Nephron (organoid): ENCODE data around the gene PTPRD.
"Not testable (repeated sequence)": the region's sequence is repeated elsewhere in the genome, so short reads cannot be mapped to it uniquely, and the experiment has no call there.

Source experiments
- H3K27ac Mint-ChIP-seq, 3 experiments: 2 replicates each; pipeline ENCODE4 v1.8.0; 2020; ENCODE audit warnings: mixed read lengths in 3 of 3, mild to moderate bottlenecking in 2 of 3, moderate library complexity in 1 of 3
- H3K27me3 Mint-ChIP-seq: 2 replicates; pipeline ENCODE4 v1.8.0; 2021; ENCODE audit warnings: low read depth, mild to moderate bottlenecking, moderate library complexity, mixed read lengths
- H3K36me3 Mint-ChIP-seq: 2 replicates; pipeline ENCODE4 v1.8.0; 2020; ENCODE audit warnings: low read depth, mixed read lengths
- H3K4me1 Mint-ChIP-seq: 2 replicates; pipeline ENCODE4 v1.8.0; 2020; ENCODE audit warnings: mixed read lengths
- H3K4me3 Mint-ChIP-seq, 3 experiments: 2 replicates each; pipeline ENCODE4 v1.8.0; 2020; ENCODE audit warnings: mild to moderate bottlenecking in 3 of 3, mixed read lengths in 3 of 3, moderate library complexity in 2 of 3
- H3K9me3 Mint-ChIP-seq: 2 replicates; pipeline ENCODE4 v1.8.0; 2020; ENCODE audit warnings: mixed read lengths
- CTCF ChIP-seq, 3 experiments: fragments of 200-600 bp; sonication (generic); IDR thresholded peaks; one replicate each; pipeline ENCODE4 v1.5.0; 2021; ENCODE audit warnings: antibody characterized with exemption in 3 of 3; ENCODE audit not compliant: unreplicated experiment in 3 of 3

The PTPRD gene

GRCh38 chr9:9061627-9062026, 1551.2 kb downstream of the PTPRD start:
- H3K4me1 Mint-ChIP-seq = no peaks in the 10 kb centered on the region
- H3K27ac Mint-ChIP-seq = no peak overlapping the region
- no peaks in the 10 kb centered on the region for H3K9me3 Mint-ChIP-seq
- no peaks in the 10 kb centered on the region for H3K27me3 Mint-ChIP-seq
- H3K4me3 Mint-ChIP-seq = no peak overlapping the region
- TF ChIP-seq CTCF (IDR thresholded peaks at IDR 0.05; ENCODE audit: unreplicated experiment in 3 of 3) = no peak
- no peaks in the 10 kb centered on the region for H3K36me3 Mint-ChIP-seq

- H3K4me3 Mint-ChIP-seq = no peak overlapping the region
- no peak overlapping the region for H3K27ac Mint-ChIP-seq
- H3K27me3 Mint-ChIP-seq = no peaks in the 10 kb centered on the region
- H3K36me3 Mint-ChIP-seq = no peaks in the 10 kb centered on the region
- H3K4me1 Mint-ChIP-seq = no peaks in the 10 kb centered on the region
- TF ChIP-seq CTCF (IDR thresholded peaks at IDR 0.05; ENCODE audit: unreplicated experiment in 3 of 3) = no peak
- H3K9me3 Mint-ChIP-seq = no peaks in the 10 kb centered on the region
Observed at GRCh38 chr9:9054354-9054992, 1558.3 kb downstream of the PTPRD start.

- H3K4me3 Mint-ChIP-seq = no peak overlapping the region
- TF ChIP-seq CTCF (IDR thresholded peaks at IDR 0.05; ENCODE audit: unreplicated experiment in 3 of 3) = no peak
- peaks cover 16% of the 10 kb centered on the region for H3K4me1 Mint-ChIP-seq
- no peaks in the 10 kb centered on the region for H3K9me3 Mint-ChIP-seq
- H3K27me3 Mint-ChIP-seq = no peaks in the 10 kb centered on the region
- peak overlapping the region in 2 of 3 experiments; percentile 16 to 46 for H3K27ac Mint-ChIP-seq
- H3K36me3 Mint-ChIP-seq = no peaks in the 10 kb centered on the region
Observed at GRCh38 chr9:9045572-9045971, 1567.2 kb downstream of the PTPRD start.

GRCh38 chr9:9045072-9045471, 1567.7 kb downstream of the PTPRD start:
- no peak overlapping the region for H3K4me3 Mint-ChIP-seq
- H3K9me3 Mint-ChIP-seq = no peaks in the 10 kb centered on the region
- no peaks in the 10 kb centered on the region for H3K36me3 Mint-ChIP-seq
- peaks cover 16% of the 10 kb centered on the region for H3K4me1 Mint-ChIP-seq
- H3K27me3 Mint-ChIP-seq = no peaks in the 10 kb centered on the region
- no peak for TF ChIP-seq CTCF (IDR thresholded peaks at IDR 0.05; ENCODE audit: unreplicated experiment in 3 of 3)
- peak overlapping the region in 2 of 3 experiments; percentile 16 to 46 for H3K27ac Mint-ChIP-seq

- H3K27me3 Mint-ChIP-seq = not testable (repeated sequence)
Observed at GRCh38 chr9:9043788-9044187, 1569.0 kb downstream of the PTPRD start.

GRCh38 chr9:9041756-9042155, 1571.0 kb downstream of the PTPRD start:
- peaks cover 16% of the 10 kb centered on the region for H3K4me1 Mint-ChIP-seq
- no peak for TF ChIP-seq CTCF (IDR thresholded peaks at IDR 0.05; ENCODE audit: unreplicated experiment in 3 of 3)
- H3K36me3 Mint-ChIP-seq = no peaks in the 10 kb centered on the region
- H3K9me3 Mint-ChIP-seq = no peaks in the 10 kb centered on the region
- no peak overlapping the region for H3K27ac Mint-ChIP-seq
- H3K4me3 Mint-ChIP-seq = no peak overlapping the region
- no peaks in the 10 kb centered on the region for H3K27me3 Mint-ChIP-seq

More at GRCh38 chr9:9043788-9044187, 1569.0 kb downstream of the PTPRD start:
- H3K36me3 Mint-ChIP-seq, H3K27ac Mint-ChIP-seq, H3K9me3 Mint-ChIP-seq, H3K4me3 Mint-ChIP-seq: not testable (repeated sequence)
- H3K4me1 Mint-ChIP-seq = peaks cover 16% of the 10 kb centered on the region
